HepG2 (cell line): ENCODE measurements around the gene COX6B1. TPM values are rescaled to one million over a fixed set of nuclear protein-coding genes. Genes with fewer than 3 reads are reported as not detected.

ENCODE experiments used
- HDAC6 ChIP-seq: fragments of 200-600 bp; sonication (generic); IDR thresholded peaks from 2 replicates; pipeline ENCODE4 v1.7.0; 2017; ENCODE audit warnings: mild to moderate bottlenecking, antibody characterized with exemption, low read length, low read depth
- HNRNPLL ChIP-seq: fragments of 200-400 bp; formaldehyde crosslinking; IDR thresholded peaks from 2 replicates; pipeline ENCODE4 v1.6.1; 2017; ENCODE audit warnings: mild to moderate bottlenecking, low read depth, low read length; ENCODE audit not compliant: poor library complexity, severe bottlenecking
- IRF2 ChIP-seq: IDR thresholded peaks from 2 replicates; pipeline ENCODE4 v1.6.1; 2018; ENCODE audit warnings: missing genetic modification reagents, missing compliant biosample characterization
- NR2C2 ChIP-seq: sonication (generic); formaldehyde crosslinking; IDR thresholded peaks from 2 replicates; pipeline ENCODE4 v1.4.0; 2020; ENCODE audit warnings: missing genetic modification reagents, mild to moderate bottlenecking, moderate library complexity, borderline replicate concordance
- POLR2G ChIP-seq: fragments of 200-400 bp; formaldehyde crosslinking; IDR thresholded peaks from 2 replicates; pipeline ENCODE4 v1.6.1; 2018; ENCODE audit warnings: mild to moderate bottlenecking, low read depth, low read length, moderate library complexity
- SOX5 ChIP-seq: IDR thresholded peaks from 2 replicates; pipeline ENCODE4 v1.6.1; 2016; ENCODE audit warnings: borderline replicate concordance
- SP4 ChIP-seq: sonication (generic); formaldehyde crosslinking; IDR thresholded peaks from 2 replicates; pipeline ENCODE4 v1.8.1; 2023; ENCODE audit warnings: mild to moderate bottlenecking, missing genetic modification reagents
- ZFP36L2 ChIP-seq: sonication (generic); formaldehyde crosslinking; IDR thresholded peaks from 2 replicates; pipeline ENCODE4 v1.4.0; 2020; ENCODE audit warnings: missing genetic modification reagents
- ZIK1 ChIP-seq: sonication (generic); formaldehyde crosslinking; IDR thresholded peaks from 2 replicates; pipeline ENCODE4 v1.5.0; 2020; ENCODE audit warnings: mild to moderate bottlenecking, low read depth, missing genetic modification reagents, borderline replicate concordance
- ZMYM3 ChIP-seq: sonication (generic); formaldehyde crosslinking; IDR thresholded peaks from 2 replicates; pipeline ENCODE4 v1.5.1; 2020; ENCODE audit warnings: mild to moderate bottlenecking, missing genetic modification reagents
- ZMYM4 ChIP-seq: sonication (generic); formaldehyde crosslinking; IDR thresholded peaks from 2 replicates; pipeline ENCODE4 v1.8.1; 2023; ENCODE audit warnings: mild to moderate bottlenecking, missing genetic modification reagents
- ZNF296 ChIP-seq: sonication (generic); formaldehyde crosslinking; conservative IDR thresholded peaks from 2 replicates; pipeline ENCODE4 v1.5.0; 2020; ENCODE audit warnings: mild to moderate bottlenecking, missing genetic modification reagents
- ZNF816 ChIP-seq: sonication (generic); formaldehyde crosslinking; IDR thresholded peaks from 2 replicates; pipeline ENCODE4 v1.8.0; 2022; ENCODE audit warnings: missing genetic modification reagents, mild to moderate bottlenecking, borderline replicate concordance
- polyA plus RNA-seq, 8 experiments: library from polyadenylated mRNA; depleted of rRNA in 3 of 8; stranded (reverse) in 7 of 8; unstranded in 1 of 8; fragments of >200 nt; fragmentation: Illumina TruSeq in 4 of 8; extraction: Trizol in 4 of 8; gene quantifications; 2 replicates each; pipeline versions ENCODE4 v1.2.1 to v1.2.3, GENCODE V29; 2011 to 2016; ENCODE audit warnings: low read depth in 4 of 8, missing spikeins in 1 of 8, mixed read lengths in 1 of 8; ENCODE audit not compliant: insufficient read depth in 1 of 8
- total RNA-seq, 5 experiments: library from RNA; depleted of rRNA; stranded (reverse); fragments of >200 nt; fragmentation: Illumina TruSeq; extraction: Trizol; gene quantifications; 2 replicates each; pipeline ENCODE4 v1.2.3, GENCODE V29; 2016; ENCODE audit warnings: low read depth in 1 of 5
- TF ChIP-seq, protein P1 (sequence below), 2 experiments: IDR thresholded peaks; 2 replicates each; pipeline ENCODE4 v1.6.1; 2011 to 2012; ENCODE audit warnings: low read length in 2 of 2, borderline replicate concordance in 1 of 2, low read depth in 1 of 2, mild to moderate bottlenecking in 1 of 2, moderate library complexity in 1 of 2
- TF ChIP-seq, protein P2 (sequence below): sonication (generic); formaldehyde crosslinking; IDR thresholded peaks from 2 replicates; pipeline ENCODE4 v1.5.1; 2020; ENCODE audit warnings: missing genetic modification reagents, mild to moderate bottlenecking, borderline replicate concordance
- TF ChIP-seq, protein P3 (sequence below): sonication (generic); formaldehyde crosslinking; IDR thresholded peaks from 2 replicates; pipeline ENCODE4 v1.4.0; 2020; ENCODE audit warnings: mild to moderate bottlenecking, missing genetic modification reagents
- TF ChIP-seq, protein P4 (sequence below): sonication (generic); formaldehyde crosslinking; IDR thresholded peaks from 2 replicates; pipeline ENCODE4 v1.4.0; 2020; ENCODE audit warnings: missing genetic modification reagents, mild to moderate bottlenecking, borderline replicate concordance
- TF ChIP-seq, protein P5 (sequence below): IDR thresholded peaks from 2 replicates; pipeline ENCODE4 v1.6.1; 2016

COX6B1 gene
- total and polyA plus RNA-seq, 2 of the 13 experiments (the other 11 are each of a cell fraction or from before 2014, with no cell fraction given) = 481 to 487 TPM

DNA sequence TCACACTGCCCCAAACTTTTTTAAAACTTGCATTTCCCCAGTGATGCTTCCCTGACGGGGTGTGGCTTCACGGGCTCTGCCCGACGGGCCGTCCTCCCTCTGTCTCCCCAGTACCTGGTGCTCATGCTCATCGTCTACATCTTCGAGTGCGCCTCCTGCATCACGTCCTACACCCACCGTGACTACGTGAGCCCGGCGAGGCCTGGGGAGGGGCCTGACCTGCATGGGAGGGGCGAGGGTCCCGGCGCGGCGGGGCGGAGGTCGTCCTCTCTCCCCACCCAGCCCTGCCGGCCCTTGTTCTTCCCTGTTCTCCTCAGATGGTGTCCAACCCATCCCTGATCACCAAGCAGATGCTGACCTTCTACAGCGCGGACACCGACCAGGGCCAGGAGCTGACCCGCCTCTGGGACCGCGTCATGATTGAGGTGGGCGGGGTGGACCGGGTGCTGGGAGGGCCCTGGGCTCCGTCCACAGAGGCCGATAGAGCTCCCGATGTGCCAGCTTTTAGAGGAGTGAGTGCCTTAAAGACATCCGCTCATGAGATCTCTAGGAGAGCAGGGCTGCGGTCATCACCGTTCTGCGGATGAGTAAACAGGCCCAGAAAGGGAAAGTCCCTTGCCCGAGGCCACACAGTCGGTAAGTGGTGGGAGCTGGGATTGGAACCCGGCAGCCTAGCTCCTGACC, 25.1 kb downstream of the COX6B1 start (continued):
- TF ChIP-seq, protein P1, sequence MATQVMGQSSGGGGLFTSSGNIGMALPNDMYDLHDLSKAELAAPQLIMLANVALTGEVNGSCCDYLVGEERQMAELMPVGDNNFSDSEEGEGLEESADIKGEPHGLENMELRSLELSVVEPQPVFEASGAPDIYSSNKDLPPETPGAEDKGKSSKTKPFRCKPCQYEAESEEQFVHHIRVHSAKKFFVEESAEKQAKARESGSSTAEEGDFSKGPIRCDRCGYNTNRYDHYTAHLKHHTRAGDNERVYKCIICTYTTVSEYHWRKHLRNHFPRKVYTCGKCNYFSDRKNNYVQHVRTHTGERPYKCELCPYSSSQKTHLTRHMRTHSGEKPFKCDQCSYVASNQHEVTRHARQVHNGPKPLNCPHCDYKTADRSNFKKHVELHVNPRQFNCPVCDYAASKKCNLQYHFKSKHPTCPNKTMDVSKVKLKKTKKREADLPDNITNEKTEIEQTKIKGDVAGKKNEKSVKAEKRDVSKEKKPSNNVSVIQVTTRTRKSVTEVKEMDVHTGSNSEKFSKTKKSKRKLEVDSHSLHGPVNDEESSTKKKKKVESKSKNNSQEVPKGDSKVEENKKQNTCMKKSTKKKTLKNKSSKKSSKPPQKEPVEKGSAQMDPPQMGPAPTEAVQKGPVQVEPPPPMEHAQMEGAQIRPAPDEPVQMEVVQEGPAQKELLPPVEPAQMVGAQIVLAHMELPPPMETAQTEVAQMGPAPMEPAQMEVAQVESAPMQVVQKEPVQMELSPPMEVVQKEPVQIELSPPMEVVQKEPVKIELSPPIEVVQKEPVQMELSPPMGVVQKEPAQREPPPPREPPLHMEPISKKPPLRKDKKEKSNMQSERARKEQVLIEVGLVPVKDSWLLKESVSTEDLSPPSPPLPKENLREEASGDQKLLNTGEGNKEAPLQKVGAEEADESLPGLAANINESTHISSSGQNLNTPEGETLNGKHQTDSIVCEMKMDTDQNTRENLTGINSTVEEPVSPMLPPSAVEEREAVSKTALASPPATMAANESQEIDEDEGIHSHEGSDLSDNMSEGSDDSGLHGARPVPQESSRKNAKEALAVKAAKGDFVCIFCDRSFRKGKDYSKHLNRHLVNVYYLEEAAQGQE (IDR thresholded peaks at IDR 0.05; ENCODE audit: borderline replicate concordance in 1 of 2, low read depth in 1 of 2, low read length in 2 of 2) = no peak
- TF ChIP-seq NR2C2 (no peak), SOX5 (CRISPR knock-in tag) (no peak), ZIK1 (no peak), ZFP36L2 (CRISPR knock-in tag) (no peak), POLR2G (0 out of 2 replicates have a peak, but pooled peaks have one; percentile 25), ZMYM3 (peak; percentile 51; the same call in 1 of the 2 replicates), IRF2 (no peak), ZNF296 (no peak), ZNF816 (CRISPR knock-in tag) (no peak), HDAC6 (no peak), SP4 (CRISPR knock-in tag) (peak; percentile 57; the same call in 1 of the 2 replicates), HNRNPLL (peak; percentile 14), ZMYM4 (no peak)
- TF ChIP-seq, protein P2, sequence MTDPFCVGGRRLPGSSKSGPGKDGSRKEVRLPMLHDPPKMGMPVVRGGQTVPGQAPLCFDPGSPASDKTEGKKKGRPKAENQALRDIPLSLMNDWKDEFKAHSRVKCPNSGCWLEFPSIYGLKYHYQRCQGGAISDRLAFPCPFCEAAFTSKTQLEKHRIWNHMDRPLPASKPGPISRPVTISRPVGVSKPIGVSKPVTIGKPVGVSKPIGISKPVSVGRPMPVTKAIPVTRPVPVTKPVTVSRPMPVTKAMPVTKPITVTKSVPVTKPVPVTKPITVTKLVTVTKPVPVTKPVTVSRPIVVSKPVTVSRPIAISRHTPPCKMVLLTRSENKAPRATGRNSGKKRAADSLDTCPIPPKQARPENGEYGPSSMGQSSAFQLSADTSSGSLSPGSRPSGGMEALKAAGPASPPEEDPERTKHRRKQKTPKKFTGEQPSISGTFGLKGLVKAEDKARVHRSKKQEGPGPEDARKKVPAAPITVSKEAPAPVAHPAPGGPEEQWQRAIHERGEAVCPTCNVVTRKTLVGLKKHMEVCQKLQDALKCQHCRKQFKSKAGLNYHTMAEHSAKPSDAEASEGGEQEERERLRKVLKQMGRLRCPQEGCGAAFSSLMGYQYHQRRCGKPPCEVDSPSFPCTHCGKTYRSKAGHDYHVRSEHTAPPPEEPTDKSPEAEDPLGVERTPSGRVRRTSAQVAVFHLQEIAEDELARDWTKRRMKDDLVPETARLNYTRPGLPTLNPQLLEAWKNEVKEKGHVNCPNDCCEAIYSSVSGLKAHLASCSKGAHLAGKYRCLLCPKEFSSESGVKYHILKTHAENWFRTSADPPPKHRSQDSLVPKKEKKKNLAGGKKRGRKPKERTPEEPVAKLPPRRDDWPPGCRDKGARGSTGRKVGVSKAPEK (CRISPR knock-in tag) = no peak
- TF ChIP-seq, protein P3, sequence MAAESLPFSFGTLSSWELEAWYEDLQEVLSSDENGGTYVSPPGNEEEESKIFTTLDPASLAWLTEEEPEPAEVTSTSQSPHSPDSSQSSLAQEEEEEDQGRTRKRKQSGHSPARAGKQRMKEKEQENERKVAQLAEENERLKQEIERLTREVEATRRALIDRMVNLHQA (CRISPR knock-in tag) = no peak
- TF ChIP-seq, protein P4, sequence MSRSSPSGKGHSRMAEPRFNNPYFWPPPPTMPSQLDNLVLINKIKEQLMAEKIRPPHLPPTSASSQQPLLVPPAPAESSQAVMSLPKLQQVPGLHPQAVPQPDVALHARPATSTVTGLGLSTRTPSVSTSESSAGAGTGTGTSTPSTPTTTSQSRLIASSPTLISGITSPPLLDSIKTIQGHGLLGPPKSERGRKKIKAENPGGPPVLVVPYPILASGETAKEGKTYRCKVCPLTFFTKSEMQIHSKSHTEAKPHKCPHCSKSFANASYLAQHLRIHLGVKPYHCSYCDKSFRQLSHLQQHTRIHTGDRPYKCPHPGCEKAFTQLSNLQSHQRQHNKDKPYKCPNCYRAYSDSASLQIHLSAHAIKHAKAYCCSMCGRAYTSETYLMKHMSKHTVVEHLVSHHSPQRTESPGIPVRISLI (CRISPR knock-in tag) = no peak
- TF ChIP-seq, protein P5, sequence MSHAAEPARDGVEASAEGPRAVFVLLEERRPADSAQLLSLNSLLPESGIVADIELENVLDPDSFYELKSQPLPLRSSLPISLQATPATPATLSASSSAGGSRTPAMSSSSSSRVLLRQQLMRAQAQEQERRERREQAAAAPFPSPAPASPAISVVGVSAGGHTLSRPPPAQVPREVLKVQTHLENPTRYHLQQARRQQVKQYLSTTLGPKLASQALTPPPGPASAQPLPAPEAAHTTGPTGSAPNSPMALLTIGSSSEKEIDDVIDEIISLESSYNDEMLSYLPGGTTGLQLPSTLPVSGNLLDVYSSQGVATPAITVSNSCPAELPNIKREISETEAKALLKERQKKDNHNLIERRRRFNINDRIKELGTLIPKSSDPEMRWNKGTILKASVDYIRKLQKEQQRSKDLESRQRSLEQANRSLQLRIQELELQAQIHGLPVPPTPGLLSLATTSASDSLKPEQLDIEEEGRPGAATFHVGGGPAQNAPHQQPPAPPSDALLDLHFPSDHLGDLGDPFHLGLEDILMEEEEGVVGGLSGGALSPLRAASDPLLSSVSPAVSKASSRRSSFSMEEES (CRISPR knock-in tag) = no peak
